K562 (cell line): ENCODE measurements around the gene NOVA1. TPM values are rescaled to one million over a fixed set of nuclear protein-coding genes. Genes with fewer than 3 reads are reported as not detected.

Experiments
- ATAC-seq: fragments of 200-7000 bp; cut with Tn5 transposase; 3 replicates; pipeline ENCODE4 v1.9.1; 2020; ENCODE audit warnings: moderate library complexity
- BruUV-seq: library from RNA; stranded (reverse); fragments of 400-500 nt; replicated peaks from 2 replicates; lab custom pipeline; 2021; lab: Mats Ljungman, UMichigan
- CTCF ChIA-PET: fragments of 300-600 bp; formaldehyde crosslinking; extraction: SDS; loops from one replicate; lab custom pipeline; 2021; ENCODE audit warnings: low intra/inter-chr PET ratio; lab: Yijun Ruan, JAX
- POLR2A ChIA-PET: fragments of 300-600, 350-650 bp; sonication (Branson Sonifier 250); formaldehyde crosslinking; extraction: SDS; loops from one replicate; lab custom pipeline; 2021; ENCODE audit warnings: antibody characterized with exemption, inconsistent platforms; lab: Yijun Ruan, JAX
- DNase-seq, 4 experiments: peaks; one replicate each; pipeline versions ENCODE4 v3.0.0 to v3.0.0-alpha.2; 2011 to 2018; ENCODE audit warnings: low spot score in 3 of 4, mixed read lengths in 3 of 4; ENCODE audit errors: extremely low read depth in 1 of 4
- FAIRE-seq: peaks from 2 replicates; lab custom pipeline; 2011; peaks lifted over from hg19 to GRCh38; lab: Jason Lieb, UNC
- H2AFZ ChIP-seq: 2 replicates; pipeline ENCODE4 v1.6.0; 2011; ENCODE audit warnings: low read depth, low read length, control low read depth, inconsistent platforms
- H3K27ac ChIP-seq: fragments of 200-600 bp; 3 replicates; pipeline ENCODE4 v1.8.0; 2011; ENCODE audit warnings: low read depth, mild to moderate bottlenecking, control low read depth, inconsistent platforms, low read length, moderate library complexity, mixed read lengths; ENCODE audit errors: extremely low read depth
- H3K27me3 ChIP-seq, 2 experiments: fragments of 300-600 bp in 1 of 2; 2 replicates in 1 of 2; 3 replicates in 1 of 2; pipeline versions ENCODE4 v1.6.0 to v1.8.0; 2011; ENCODE audit warnings: inconsistent platforms in 2 of 2, low read length in 2 of 2, mild to moderate bottlenecking in 1 of 2, mixed read lengths in 1 of 2, moderate library complexity in 1 of 2; ENCODE audit not compliant: control insufficient read depth in 2 of 2, insufficient read depth in 2 of 2
- H3K36me3 ChIP-seq: fragments of 300-600 bp; 3 replicates; pipeline ENCODE4 v1.8.0; 2011; ENCODE audit warnings: mild to moderate bottlenecking, low read length, inconsistent platforms; ENCODE audit not compliant: control insufficient read depth, insufficient read depth
- H3K4me1 ChIP-seq, 2 experiments: fragments of 200-600 bp in 1 of 2; replicated peaks in 1 of 2; 2 replicates in 1 of 2; 3 replicates in 1 of 2; pipeline versions ENCODE4 v1.5.1 to v1.8.0; 2011; ENCODE audit warnings: inconsistent platforms in 2 of 2, low read length in 2 of 2, mild to moderate bottlenecking in 1 of 2, mixed read lengths in 1 of 2, moderate library complexity in 1 of 2; ENCODE audit not compliant: control insufficient read depth in 2 of 2, insufficient read depth in 2 of 2
- H3K4me2 ChIP-seq: 2 replicates; pipeline ENCODE4 v1.6.1; 2011; ENCODE audit warnings: low read length, control low read depth, inconsistent platforms, mixed read lengths; ENCODE audit not compliant: insufficient read depth
- H3K4me3 ChIP-seq: fragments of 200-600 bp; sonication (generic), shearing (Covaris generic); 2 replicates; pipeline ENCODE4 v1.5.1; 2016; ENCODE audit warnings: control low read depth, inconsistent platforms
- H3K79me2 ChIP-seq: fragments of 200-600 bp; 3 replicates; pipeline ENCODE4 v1.8.0; 2011; ENCODE audit warnings: low read length, inconsistent platforms; ENCODE audit not compliant: control insufficient read depth, insufficient read depth
- H3K9ac ChIP-seq, 2 experiments: 2 replicates each; pipeline versions ENCODE4 v1.6.0 to v1.6.1; 2011; ENCODE audit warnings: low read depth in 2 of 2, low read length in 2 of 2, control low read depth in 1 of 2, inconsistent platforms in 1 of 2, mild to moderate bottlenecking in 1 of 2, mixed read lengths in 1 of 2; ENCODE audit not compliant: insufficient read depth in 1 of 2
- H3K9me1 ChIP-seq: one replicate; pipeline ENCODE4 v1.6.0; 2011; ENCODE audit warnings: inconsistent platforms, mild to moderate bottlenecking, low read length, moderate library complexity; ENCODE audit not compliant: control insufficient read depth, insufficient read depth
- H3K9me3 ChIP-seq: replicated peaks from 2 replicates; pipeline ENCODE4 v1.5.1; 2011; ENCODE audit warnings: low read depth, low read length, inconsistent platforms; ENCODE audit not compliant: control insufficient read depth, insufficient read depth
- H4K20me1 ChIP-seq: replicated peaks from 2 replicates; pipeline ENCODE4 v1.6.1; 2011; ENCODE audit warnings: low read length, inconsistent platforms, mixed read lengths; ENCODE audit not compliant: control insufficient read depth, insufficient read depth
- CEBPB ChIP-seq: fragments of 450-650 bp; IDR thresholded peaks from 2 replicates; pipeline ENCODE4 v1.6.1; 2016; ENCODE audit warnings: missing genetic modification characterization, missing compliant biosample characterization
- CEBPG ChIP-seq, 3 experiments: fragments of 200-800 bp in 1 of 3; sonication (Bioruptor generic) in 1 of 3; sonication (generic) in 1 of 3; formaldehyde crosslinking in 1 of 3; IDR thresholded peaks in 2 of 3; conservative IDR thresholded peaks in 1 of 3; 2 replicates each; pipeline versions ENCODE4 v1.6.1 to v1.8.0; 2016 to 2022; ENCODE audit warnings: missing compliant biosample characterization in 2 of 3, missing genetic modification characterization in 2 of 3, mild to moderate bottlenecking in 1 of 3, missing genetic modification reagents in 1 of 3
- KDM2B ChIP-seq: fragments of 250-450 bp; sonication (Bioruptor Pico); IDR thresholded peaks from 2 replicates; pipeline ENCODE4 v1.8.0; 2021; ENCODE audit warnings: mild to moderate bottlenecking, moderate library complexity
- MCM7 ChIP-seq, 2 experiments: fragments of 450-650 bp; IDR thresholded peaks; 2 replicates each; pipeline ENCODE4 v1.6.1; 2016 to 2018
- NUFIP1 ChIP-seq: fragments of 450-650 bp; IDR thresholded peaks from 2 replicates; pipeline ENCODE4 v1.6.1; 2018; ENCODE audit not compliant: partially characterized antibody
- TAF9B ChIP-seq: fragments of 450-650 bp; IDR thresholded peaks from 2 replicates; pipeline ENCODE4 v1.6.1; 2018; ENCODE audit warnings: mild to moderate bottlenecking; ENCODE audit not compliant: partially characterized antibody
- USF1 ChIP-seq: sonication (generic); formaldehyde crosslinking; IDR thresholded peaks from 2 replicates; pipeline ENCODE4 v1.9.0; 2022; ENCODE audit warnings: mild to moderate bottlenecking, missing genetic modification reagents
- WGBS: fragments of 100-300 bp; shearing (Covaris generic); methylation state at CpG from one replicate; pipeline ENCODE4 v1.1.6; 2016; ENCODE audit warnings: low coverage, mixed read lengths; ENCODE audit not compliant: insufficient coverage; ENCODE audit errors: missing lambda C conversion rate; 5-methylcytosine and 5-hydroxymethylcytosine counted together
- in situ Hi-C: fragments of 300-500 bp; cut with MboI; formaldehyde crosslinking; loops from 4 replicates; pipeline ENCODE4 v1.15.0; 2018; ENCODE audit warnings: inconsistent platforms, mixed read lengths
- intact Hi-C: fragments of 100-400 bp; cut with micrococcal nuclease; formaldehyde crosslinking; loops from 2 replicates; pipeline ENCODE4 v1.14.2; 2022
- polyA plus RNA-seq, 8 experiments: library from polyadenylated mRNA; depleted of rRNA in 4 of 8; stranded (reverse) in 5 of 8; unstranded in 3 of 8; fragments of >200 nt; fragmentation: Nextera tagmentation in 2 of 8; fragmentation: Illumina TruSeq in 1 of 8; extraction: Ambion mirVana in 2 of 8; extraction: Trizol in 1 of 8; gene quantifications; 2 replicates each; pipeline versions ENCODE4 v1.2.1 to v1.2.3, GENCODE V29; 2011 to 2014; ENCODE audit warnings: inconsistent platforms in 1 of 8, missing spikeins in 1 of 8
- total RNA-seq, 7 experiments: library from RNA; depleted of rRNA in 6 of 7; stranded (reverse); fragments of >200 nt in 6 of 7; fragmentation: Illumina TruSeq in 2 of 7; extraction: Trizol in 2 of 7; gene quantifications; 2 replicates each; pipeline versions ENCODE4 v1.2.1 to v1.2.3, GENCODE V29; 2011 to 2021; ENCODE audit warnings: low replicate concordance in 1 of 7

The NOVA1 gene
- total and polyA plus RNA-seq, 9 of the 15 experiments (the other 6 are each of a cell fraction or from before 2014, with no cell fraction given): 0.01 TPM; not detected in 8

GRCh38 chr14:26402126-26402525, 195.7 kb downstream of the NOVA1 start:
- H3K9me1 ChIP-seq: no peaks in the 10 kb centered on the region

GRCh38 chr14:26401179-26401968, 196.5 kb downstream of the NOVA1 start:
- Histone ChIP-seq H3K4me1 (no peaks in the 10 kb centered on the region), H3K4me3 (no peak overlapping the region), H3K36me3 (no peaks in the 10 kb centered on the region), H3K79me2 (no peaks in the 10 kb centered on the region), H3K27ac (no peak overlapping the region), H2AFZ (no peak overlapping the region), H3K9ac (no peak overlapping the region), H3K9me3 (no peaks in the 10 kb centered on the region), H4K20me1 (no peaks in the 10 kb centered on the region), H3K9me1 (no peaks in the 10 kb centered on the region), H3K4me2 (no peak overlapping the region), H3K27me3 (no peaks in the 10 kb centered on the region)
- BruUV-seq: no TSS peak
- TF ChIP-seq CEBPG (CRISPR knock-in tag; IDR thresholded peaks at IDR 0.05) (no peak), CEBPG (tag; conservative IDR thresholded peaks at IDR 0.05 in 1 of 2, IDR thresholded peaks at IDR 0.05 in 1 of 2) (peak in 1 of 2 experiments; percentile 32; a peak in 1 of 4 replicates), USF1 (CRISPR knock-in tag) (no peak), CEBPB (tag) (peak; percentile 27; the same call in 1 of the 2 replicates)
- FAIRE-seq (no peak), DNase-seq (no peak), ATAC-seq (no peak)
- ChIA-PET POLR2A (interaction anchor here (0.7 kb wide), 1 partner anchor 11 kb away, joined by 4 read pairs; no protein-coding TSS in a partner anchor), CTCF (no interaction called here)
- intact Hi-C loops (no loop called here), in situ Hi-C loops (no loop called here)
- WGBS: 0% methylated on average over 9 of the region's 11 CpGs

More at GRCh38 chr14:26402126-26402525, 195.7 kb downstream of the NOVA1 start:
- in situ Hi-C loops (no loop called here), intact Hi-C loops (no loop called here)
- no peak for FAIRE-seq
- Histone ChIP-seq H3K4me1 (no peaks in the 10 kb centered on the region), H4K20me1 (no peaks in the 10 kb centered on the region), H2AFZ (no peak overlapping the region), H3K4me2 (no peak overlapping the region), H3K9me3 (no peaks in the 10 kb centered on the region), H3K79me2 (no peaks in the 10 kb centered on the region), H3K9ac (no peak overlapping the region), H3K27ac (no peak overlapping the region), H3K27me3 (no peaks in the 10 kb centered on the region), H3K4me3 (no peak overlapping the region), H3K36me3 (no peaks in the 10 kb centered on the region)
- DNase-seq: no peak
- WGBS: 0% methylated on average over 2 of the region's 2 CpGs
- POLR2A ChIA-PET: no interaction called here
- ATAC-seq: no peak
- CTCF ChIA-PET: no interaction called here
- no TSS peak for BruUV-seq
- TF ChIP-seq KDM2B (CRISPR knock-in tag) (no peak), TAF9B (no peak), MCM7 (IDR thresholded peaks at IDR 0.05) (no peak), NUFIP1 (no peak)
